IPS-18c (cell line): ENCODE measurements around the gene PHOX2A.

Experiments
- H3K4me3 ChIP-seq: 2 replicates; pipeline ENCODE4 v1.7.0; 2013; ENCODE audit warnings: low read depth, mild to moderate bottlenecking, low read length, moderate library complexity; ENCODE audit not compliant: insufficient read depth
- H3K9me3 ChIP-seq: one replicate; pipeline ENCODE4 v1.6.1; 2013; ENCODE audit warnings: mild to moderate bottlenecking, low read length, moderate library complexity; ENCODE audit not compliant: control insufficient read depth, insufficient read depth

The PHOX2A gene

DNA sequence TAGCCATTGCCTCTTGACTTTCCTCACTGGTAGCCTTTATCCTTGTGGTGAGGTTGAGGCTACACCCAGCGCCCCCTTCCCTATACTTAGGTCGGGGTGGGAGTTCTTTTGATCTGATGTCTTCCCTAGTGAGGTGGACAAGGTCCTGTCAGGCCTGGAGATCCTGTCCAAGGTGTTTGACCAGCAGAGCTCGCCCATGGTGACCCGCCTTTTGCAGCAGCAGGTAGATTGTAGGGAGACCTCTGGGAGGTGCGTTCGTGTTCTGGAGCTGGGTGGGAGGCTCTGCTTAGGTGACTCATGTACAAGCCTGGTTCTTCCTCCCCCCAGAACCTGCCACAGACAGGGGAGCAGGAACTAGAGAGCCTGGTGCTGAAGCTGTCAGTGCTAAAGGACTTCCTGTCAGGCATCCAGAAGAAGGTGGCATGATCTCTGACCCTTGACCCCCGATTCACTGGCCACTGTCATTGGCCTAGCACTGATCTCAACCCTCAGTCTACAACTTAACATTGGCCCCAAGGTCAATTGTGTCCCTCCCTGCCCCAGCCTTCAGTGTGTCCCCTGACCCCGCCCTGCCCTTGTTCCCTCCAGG, 14.5 kb downstream of the PHOX2A start:
- Histone ChIP-seq H3K4me3 (no peak overlapping the region), H3K9me3 (no peaks in the 10 kb centered on the region)

DNA sequence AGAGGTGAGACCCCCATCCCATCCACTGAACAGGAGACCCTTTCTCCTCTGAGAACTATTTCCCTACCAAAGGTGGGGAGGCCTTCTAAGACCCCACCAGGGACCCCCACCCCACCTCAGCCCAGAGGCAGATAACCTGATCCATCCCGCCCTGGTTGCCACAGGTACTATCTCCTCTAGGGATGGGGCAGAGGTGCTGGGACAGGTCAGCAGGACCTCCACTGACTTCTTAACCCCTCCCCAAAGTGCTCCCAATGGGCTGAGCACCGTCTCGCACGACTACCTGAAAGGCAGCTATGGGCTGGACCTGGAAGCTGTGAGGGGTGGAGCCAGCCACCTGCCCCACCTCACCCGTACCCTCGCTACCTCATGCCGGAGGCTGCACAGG, 15.1 kb downstream of the PHOX2A start:
- no peak overlapping the region for H3K4me3 ChIP-seq
- no peaks in the 10 kb centered on the region for H3K9me3 ChIP-seq

DNA sequence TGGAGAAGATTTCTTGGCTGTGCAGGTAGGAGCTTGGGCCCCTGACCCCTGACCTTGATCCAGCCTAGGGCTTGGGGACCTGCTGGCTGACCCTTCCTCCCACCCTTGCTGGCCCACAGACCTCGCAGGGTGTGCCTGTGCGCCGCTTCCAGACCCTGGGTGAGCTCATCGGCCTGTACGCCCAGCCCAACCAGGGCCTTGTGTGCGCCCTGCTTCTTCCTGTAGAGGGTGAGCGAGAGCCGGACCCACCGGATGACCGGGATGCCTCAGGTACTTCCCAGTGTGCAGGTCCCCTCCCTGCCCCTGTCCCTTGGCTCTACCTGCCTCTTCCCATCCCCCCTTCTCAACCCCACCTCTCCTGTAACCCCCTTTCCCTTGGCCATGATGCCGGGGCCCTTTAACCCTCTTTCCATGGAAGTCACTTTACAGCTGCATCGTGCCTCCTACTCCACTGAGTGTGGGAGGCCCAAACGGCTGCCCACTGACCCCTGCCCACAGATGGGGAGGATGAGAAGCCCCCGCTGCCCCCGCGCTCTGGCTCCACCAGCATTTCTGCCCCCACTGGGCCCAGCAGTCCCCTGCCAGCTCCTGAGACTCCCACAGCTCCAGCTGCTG, 15.6 kb downstream of the PHOX2A start:
- Histone ChIP-seq H3K4me3 (no peak overlapping the region), H3K9me3 (no peaks in the 10 kb centered on the region)

- no peaks in the 10 kb centered on the region for H3K9me3 ChIP-seq
- no peak overlapping the region for H3K4me3 ChIP-seq
Measured at GRCh38 chr11:72227316-72228228, 16.4 kb downstream of the PHOX2A start.

GRCh38 chr11:72226701-72227100, 17.3 kb downstream of the PHOX2A start:
- Histone ChIP-seq H3K9me3 (no peaks in the 10 kb centered on the region), H3K4me3 (no peak overlapping the region)

DNA sequence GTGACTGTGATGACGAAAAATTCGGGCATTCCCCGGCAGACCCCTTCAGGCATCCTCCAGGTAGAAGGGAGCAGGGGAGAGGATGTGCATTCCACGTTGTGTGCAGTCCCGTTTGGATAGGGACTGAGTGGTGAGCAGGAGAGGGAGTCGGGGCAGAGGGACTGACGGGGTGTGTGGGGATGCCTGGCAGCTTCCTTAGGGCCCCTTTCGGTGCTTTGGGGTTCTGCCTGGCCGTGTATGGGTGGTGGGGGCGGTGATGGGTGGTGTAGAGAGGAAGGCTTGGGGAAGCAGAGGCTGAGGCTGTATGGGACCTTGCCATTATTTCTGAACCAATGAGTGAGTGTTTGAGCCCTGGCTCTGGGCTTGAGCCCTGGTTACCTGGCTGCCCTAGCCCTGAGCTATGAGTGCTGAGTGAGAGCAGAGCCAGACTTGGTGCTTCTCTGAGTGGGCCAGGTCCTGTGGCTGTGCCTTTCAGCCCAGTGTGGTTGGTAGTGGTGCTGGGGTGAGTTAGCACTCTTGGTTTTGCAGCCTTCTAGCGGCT, 18.5 kb downstream of the PHOX2A start:
- Histone ChIP-seq H3K9me3 (no peaks in the 10 kb centered on the region), H3K4me3 (peak overlapping the region; percentile 83)

DNA sequence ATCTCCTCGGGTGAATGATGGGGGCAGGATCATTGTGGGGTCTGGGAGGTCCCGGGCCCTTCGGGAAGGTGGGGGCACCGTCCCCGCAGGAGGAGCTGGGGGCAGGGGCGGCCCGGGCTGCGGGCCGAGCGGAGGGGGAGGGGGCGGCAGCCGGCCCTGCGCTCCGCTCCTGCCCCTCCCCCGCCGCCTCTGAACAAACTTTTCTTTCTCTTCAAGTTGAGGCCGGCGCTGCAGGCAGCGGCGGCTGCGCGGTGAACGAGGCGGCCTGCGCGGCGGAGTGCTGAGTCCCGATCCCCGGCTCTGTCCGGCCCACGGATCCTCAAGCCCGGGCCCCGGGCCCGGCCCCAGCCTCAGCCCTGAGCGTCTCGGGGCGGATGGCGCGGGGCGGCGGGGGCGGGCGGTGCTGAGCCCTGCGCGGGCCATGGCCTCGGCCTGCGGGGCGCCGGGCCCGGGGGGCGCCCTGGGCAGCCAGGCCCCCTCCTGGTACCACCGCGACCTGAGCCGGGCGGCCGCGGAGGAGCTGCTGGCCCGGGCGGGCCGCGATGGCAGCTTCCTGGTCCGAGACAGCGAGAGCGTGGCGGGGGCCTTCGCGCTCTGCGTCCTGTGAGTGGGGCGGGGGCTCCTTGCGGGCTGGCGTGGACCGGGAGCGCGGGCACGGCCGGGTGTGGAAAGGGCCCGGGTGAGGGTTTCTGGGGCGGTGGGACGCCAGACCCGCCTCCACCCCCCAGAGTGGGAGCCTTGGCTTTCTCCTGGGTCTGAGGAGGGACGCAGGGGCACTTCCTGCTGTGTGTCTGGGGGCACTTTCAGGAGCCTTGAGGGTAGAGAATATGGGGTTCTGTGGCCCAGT, 19.2 kb downstream of the PHOX2A start, which contains the start of gene INPPL1:
INPPL1 (plus strand) TSS at position 204 of the 847 bp plus-strand sequence; CDS start at position 422, 218 bp downstream.
- Histone ChIP-seq H3K9me3 (peaks cover under 1% of the 10 kb centered on the region), H3K4me3 (peak within 1 kb of the TSS; percentile 83)

DNA sequence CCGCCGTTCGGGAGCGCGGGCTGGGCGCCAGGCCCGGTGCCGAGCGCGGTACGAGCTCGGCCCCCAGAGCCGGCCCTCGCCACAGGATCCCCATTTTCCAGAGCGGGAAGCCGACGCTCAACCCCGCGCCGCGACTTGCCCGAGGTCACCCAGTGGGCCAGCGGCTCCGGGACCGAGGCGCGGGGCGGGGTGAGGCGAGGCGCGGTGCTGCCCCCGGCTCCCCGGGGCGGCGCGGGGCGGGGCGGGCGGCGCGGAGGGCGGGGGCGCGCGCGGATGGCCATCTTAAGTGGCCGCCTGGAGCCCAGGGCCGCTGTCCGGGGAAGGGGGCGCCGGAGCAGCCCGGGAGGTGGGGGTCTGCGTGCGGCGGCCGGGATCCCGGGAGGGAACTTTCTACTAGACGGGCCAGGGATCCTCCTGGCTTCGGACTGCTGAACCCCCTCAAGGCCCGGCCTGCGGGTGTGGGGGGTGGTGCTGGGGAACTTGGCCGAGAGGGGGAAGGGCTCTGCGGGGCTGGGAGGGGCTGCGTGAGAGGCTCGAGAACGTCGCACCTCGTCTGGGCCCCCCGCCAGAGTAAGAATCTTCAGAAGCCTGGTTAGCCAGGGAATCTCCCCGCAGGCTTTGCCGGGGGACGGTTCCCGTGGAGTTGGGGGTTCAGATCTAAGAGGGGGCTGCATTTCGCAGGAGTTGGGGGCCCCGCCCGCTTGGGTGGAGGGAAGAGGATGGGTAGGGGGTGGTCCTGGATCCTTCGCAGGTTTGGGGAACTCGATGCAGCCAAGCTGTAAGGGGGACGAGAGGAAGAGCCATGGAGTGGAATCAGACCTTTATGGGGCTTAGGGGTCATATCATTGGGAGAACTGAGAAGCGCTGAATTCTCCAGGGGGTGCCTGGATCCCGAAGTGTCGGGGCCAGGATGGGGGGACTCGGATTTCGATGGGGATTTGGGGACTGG, 20.1 kb downstream of the PHOX2A start:
- H3K4me3 ChIP-seq: peak overlapping the region; percentile 83

GRCh38 chr11:72222907-72223614, 20.9 kb downstream of the PHOX2A start:
- peaks cover 2% of the 10 kb centered on the region for H3K9me3 ChIP-seq
- H3K4me3 ChIP-seq: peak overlapping the region; percentile 83

More for the DNA sequence above, 20.1 kb downstream of the PHOX2A start:
- peaks cover 2% of the 10 kb centered on the region for H3K9me3 ChIP-seq

DNA sequence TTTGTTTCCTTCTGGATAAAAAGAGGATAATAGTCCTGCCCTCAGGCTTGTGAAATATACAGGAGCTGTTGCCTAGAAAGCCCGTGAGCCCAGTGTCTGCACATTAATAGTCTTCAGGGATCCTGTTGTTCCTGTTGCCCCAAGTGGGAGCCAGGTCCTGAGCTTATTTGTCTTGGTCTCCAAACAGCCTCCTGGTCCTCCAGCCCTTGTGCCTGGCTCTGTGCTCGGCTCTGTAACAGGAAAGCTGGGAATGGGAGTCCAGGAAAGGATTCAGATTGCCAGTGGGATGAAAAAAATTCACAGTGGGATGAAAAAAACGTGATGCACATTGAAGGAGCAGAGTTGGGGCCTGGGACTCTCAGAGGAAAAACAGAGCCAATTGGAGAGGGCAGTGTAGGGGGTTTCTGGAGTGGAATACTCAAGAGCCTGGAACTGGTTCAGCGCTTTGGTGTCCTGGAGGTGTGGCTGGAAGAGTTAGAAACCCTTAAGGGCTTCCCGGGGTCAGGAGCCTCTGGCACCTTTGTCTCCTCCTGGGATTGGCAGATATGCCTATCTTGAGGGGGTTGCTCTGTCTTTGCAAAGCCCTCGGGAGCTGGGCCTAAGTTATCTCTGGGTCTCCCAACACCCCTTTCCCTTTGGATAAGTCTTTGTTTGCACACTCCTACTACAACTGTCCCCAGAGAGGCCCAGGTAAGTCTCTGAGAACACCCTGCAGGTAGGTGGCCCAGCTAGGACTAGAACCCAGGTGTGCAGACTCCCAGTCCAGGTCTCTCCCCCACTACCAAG, 21.7 kb downstream of the PHOX2A start:
- Histone ChIP-seq H3K4me3 (peak overlapping the region; percentile 57), H3K9me3 (peaks cover 2% of the 10 kb centered on the region)

GRCh38 chr11:72221386-72222075, 22.4 kb downstream of the PHOX2A start:
- H3K4me3 ChIP-seq: no peak overlapping the region
- H3K9me3 ChIP-seq: peaks cover 2% of the 10 kb centered on the region

DNA sequence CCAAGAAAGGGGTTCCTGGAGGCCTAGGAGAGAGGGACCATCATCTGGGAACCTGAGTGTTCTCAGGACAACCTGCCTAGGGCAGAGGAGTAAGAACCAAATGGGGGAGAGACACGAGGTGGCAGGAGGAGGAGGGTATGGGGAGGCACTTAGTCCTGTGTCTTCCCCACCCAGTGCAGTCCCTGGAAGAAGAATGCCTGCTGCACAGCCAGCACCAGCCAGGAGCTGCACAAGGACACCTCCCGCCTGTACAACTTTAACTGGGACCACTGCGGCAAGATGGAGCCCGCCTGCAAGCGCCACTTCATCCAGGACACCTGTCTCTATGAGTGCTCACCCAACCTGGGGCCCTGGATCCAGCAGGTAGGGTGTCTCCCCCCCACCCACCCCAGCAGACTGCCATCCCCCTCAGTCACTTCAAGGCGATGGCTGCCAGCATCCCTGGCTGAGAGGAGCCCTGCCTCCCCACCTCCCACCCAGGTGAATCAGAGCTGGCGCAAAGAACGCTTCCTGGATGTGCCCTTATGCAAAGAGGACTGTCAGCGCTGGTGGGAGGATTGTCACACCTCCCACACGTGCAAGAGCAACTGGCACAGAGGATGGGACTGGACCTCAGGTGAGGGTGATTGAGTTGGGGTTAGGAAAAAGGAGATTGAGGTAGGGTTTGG, 23.1 kb downstream of the PHOX2A start:
- H3K9me3 ChIP-seq: peaks cover 2% of the 10 kb centered on the region
- no peak overlapping the region for H3K4me3 ChIP-seq

- Histone ChIP-seq H3K9me3 (peaks cover 2% of the 10 kb centered on the region), H3K4me3 (no peak overlapping the region)
Measured at GRCh38 chr11:72218251-72218745, 25.7 kb downstream of the PHOX2A start.

GRCh38 chr11:72217841-72218240, 26.1 kb downstream of the PHOX2A start:
- no peak overlapping the region for H3K4me3 ChIP-seq
- peaks cover 2% of the 10 kb centered on the region for H3K9me3 ChIP-seq
